HepG2 (cell line): ENCODE data around the gene APCDD1L. TPM values are rescaled to one million over a fixed set of nuclear protein-coding genes. Genes with fewer than 3 reads are reported as not detected.
A peak's percentile ranks its signal among the peaks of the same experiment; 100 is the strongest.

Experiments
- AHDC1 ChIP-seq: sonication (generic); formaldehyde crosslinking; IDR thresholded peaks from 2 replicates; pipeline ENCODE4 v1.5.1; 2020; ENCODE audit warnings: mild to moderate bottlenecking, missing genetic modification reagents, borderline replicate concordance
- CREB3 ChIP-seq: sonication (generic); formaldehyde crosslinking; IDR thresholded peaks from 2 replicates; pipeline ENCODE4 v1.5.0; 2020; ENCODE audit warnings: missing genetic modification reagents
- ELF3 ChIP-seq: IDR thresholded peaks from 2 replicates; pipeline ENCODE4 v1.6.1; 2016; ENCODE audit warnings: missing genetic modification reagents, missing compliant biosample characterization
- ETV6 ChIP-seq: sonication (generic); formaldehyde crosslinking; conservative IDR thresholded peaks from 2 replicates; pipeline ENCODE4 v1.4.0; 2020; ENCODE audit warnings: missing genetic modification reagents
- FOSL2 ChIP-seq: sonication (generic); formaldehyde crosslinking; IDR thresholded peaks from 2 replicates; pipeline ENCODE4 v1.4.0; 2020; ENCODE audit warnings: missing genetic modification reagents
- JUNB ChIP-seq: sonication (generic); formaldehyde crosslinking; IDR thresholded peaks from 2 replicates; pipeline ENCODE4 v1.8.0; 2022; ENCODE audit warnings: missing genetic modification reagents, mild to moderate bottlenecking, borderline replicate concordance
- JUND ChIP-seq: sonication (generic); formaldehyde crosslinking; IDR thresholded peaks from 2 replicates; pipeline ENCODE4 v1.8.0; 2022; ENCODE audit warnings: mild to moderate bottlenecking, missing genetic modification reagents
- MEF2D ChIP-seq: sonication (generic); formaldehyde crosslinking; IDR thresholded peaks from 2 replicates; pipeline ENCODE4 v1.5.1; 2020; ENCODE audit warnings: mild to moderate bottlenecking, missing genetic modification reagents
- NCOR1 ChIP-seq: fragments of 200-600 bp; sonication (generic); IDR thresholded peaks from 2 replicates; pipeline ENCODE4 v1.7.0; 2017; ENCODE audit warnings: antibody characterized with exemption, low read length, borderline replicate concordance
- NFKBIZ ChIP-seq: IDR thresholded peaks from 2 replicates; pipeline ENCODE4 v1.6.1; 2018; ENCODE audit warnings: missing genetic modification reagents, missing compliant biosample characterization
- NFYC ChIP-seq: IDR thresholded peaks from 2 replicates; pipeline ENCODE4 v1.6.1; 2016; ENCODE audit warnings: missing genetic modification reagents, missing compliant biosample characterization
- RBAK ChIP-seq: sonication (generic); formaldehyde crosslinking; IDR thresholded peaks from 2 replicates; pipeline ENCODE4 v1.5.1; 2020; ENCODE audit warnings: mild to moderate bottlenecking, missing genetic modification reagents
- SALL1 ChIP-seq: sonication (generic); formaldehyde crosslinking; IDR thresholded peaks from 2 replicates; pipeline ENCODE4 v1.8.0; 2022; ENCODE audit warnings: mild to moderate bottlenecking, missing genetic modification reagents
- SIX1 ChIP-seq: sonication (generic); formaldehyde crosslinking; IDR thresholded peaks from 2 replicates; pipeline ENCODE4 v1.4.0; 2020; ENCODE audit warnings: missing genetic modification reagents, borderline replicate concordance
- SMAD3 ChIP-seq: sonication (generic); formaldehyde crosslinking; IDR thresholded peaks from 2 replicates; pipeline ENCODE4 v1.4.0; 2020; ENCODE audit warnings: missing genetic modification reagents
- SMYD3 ChIP-seq: sonication (generic); formaldehyde crosslinking; IDR thresholded peaks from 2 replicates; pipeline ENCODE4 v1.8.1; 2023; ENCODE audit warnings: mild to moderate bottlenecking, missing genetic modification reagents
- TCF12 ChIP-seq, 2 experiments: fragments of 450-650 bp in 1 of 2; sonication (generic) in 1 of 2; formaldehyde crosslinking in 1 of 2; IDR thresholded peaks; 2 replicates each; pipeline versions ENCODE4 v1.6.1 to v1.8.0; 2017 to 2022; ENCODE audit warnings: antibody characterized with exemption in 1 of 2, mild to moderate bottlenecking in 1 of 2, missing genetic modification reagents in 1 of 2, moderate library complexity in 1 of 2
- TGIF2 ChIP-seq: IDR thresholded peaks from 2 replicates; pipeline ENCODE4 v1.6.1; 2016; ENCODE audit warnings: control low read depth, missing compliant biosample characterization
- ZNF720 ChIP-seq: sonication (generic); formaldehyde crosslinking; IDR thresholded peaks from 2 replicates; pipeline ENCODE4 v1.4.0; 2020; ENCODE audit warnings: missing genetic modification reagents
- polyA plus RNA-seq, 8 experiments: library from polyadenylated mRNA; depleted of rRNA in 3 of 8; stranded (reverse) in 7 of 8; unstranded in 1 of 8; fragments of >200 nt; fragmentation: Illumina TruSeq in 4 of 8; extraction: Trizol in 4 of 8; gene quantifications; 2 replicates each; pipeline versions ENCODE4 v1.2.1 to v1.2.3, GENCODE V29; 2011 to 2016; ENCODE audit warnings: low read depth in 4 of 8, missing spikeins in 1 of 8, mixed read lengths in 1 of 8; ENCODE audit not compliant: insufficient read depth in 1 of 8
- total RNA-seq, 5 experiments: library from RNA; depleted of rRNA; stranded (reverse); fragments of >200 nt; fragmentation: Illumina TruSeq; extraction: Trizol; gene quantifications; 2 replicates each; pipeline ENCODE4 v1.2.3, GENCODE V29; 2016; ENCODE audit warnings: low read depth in 1 of 5
- TF ChIP-seq, protein P1 (sequence below): IDR thresholded peaks from 2 replicates; pipeline ENCODE4 v1.6.1; 2012; ENCODE audit warnings: low read depth, low read length, improper control_type of control experiment

The APCDD1L gene
- total and polyA plus RNA-seq, 2 of the 13 experiments (the other 11 are each of a cell fraction or from before 2014, with no cell fraction given): not detected

DNA sequence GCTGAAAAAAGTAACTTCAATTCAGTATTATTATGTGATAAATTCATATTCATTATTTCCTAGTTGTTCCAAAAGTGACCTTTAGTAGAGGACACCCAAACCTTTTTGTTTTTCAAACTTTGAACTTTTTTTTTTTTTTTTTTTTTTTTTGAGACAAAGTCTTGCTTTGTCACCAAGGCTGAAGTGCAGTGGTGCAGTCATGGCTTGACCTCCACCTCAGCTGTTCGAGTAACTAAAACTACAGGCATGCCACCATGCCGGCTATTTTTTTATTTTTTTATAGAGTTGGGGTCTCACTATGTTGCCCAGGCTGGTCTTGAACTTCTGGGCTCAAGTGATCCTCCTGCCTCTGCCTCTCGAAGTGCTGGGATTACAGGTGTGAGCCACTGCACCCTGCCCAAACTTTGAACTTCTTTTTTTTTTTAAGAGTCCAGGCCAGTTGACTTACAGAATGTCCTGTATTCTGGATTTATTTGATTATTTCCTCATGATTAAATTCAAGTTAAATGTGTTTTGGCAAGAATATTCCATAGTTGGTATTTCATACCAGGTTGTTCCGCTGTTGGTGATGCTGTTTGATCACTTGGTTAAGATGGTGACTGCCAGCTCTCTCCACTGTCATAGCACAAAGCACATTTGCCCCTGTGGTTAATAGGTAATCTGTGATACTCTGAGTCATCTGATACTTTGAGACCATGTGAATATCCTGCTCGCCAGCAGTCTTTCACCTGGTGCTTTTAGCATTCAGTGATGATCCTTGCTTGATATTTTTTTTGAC is 78.1 kb downstream of the APCDD1L start (continued):
- TF ChIP-seq NCOR1: peak; percentile 61; the same call in 1 of the 2 replicates
- TF ChIP-seq SALL1 (CRISPR knock-in tag): peak; percentile 13; the same call in 1 of the 2 replicates
- 0 out of 2 replicates have a peak, but pooled peaks have one; percentile 45 for TF ChIP-seq JUND (CRISPR knock-in tag)
- TF ChIP-seq FOSL2: peak; percentile 93
- no peak for TF ChIP-seq CREB3 (CRISPR knock-in tag)
- TF ChIP-seq NFKBIZ (CRISPR knock-in tag): no peak
- 0 out of 2 replicates have a peak, but pooled peaks have one; percentile 60 for TF ChIP-seq TGIF2 (CRISPR knock-in tag)
- 0 out of 2 replicates have a peak, but pooled peaks have one; percentile 31 for TF ChIP-seq MEF2D (CRISPR knock-in tag)
- peak; percentile 53; the same call in 1 of the 2 replicates for TF ChIP-seq ELF3 (CRISPR knock-in tag)
- no peak for TF ChIP-seq NFYC (CRISPR knock-in tag)
- TF ChIP-seq SMAD3 (CRISPR knock-in tag): no peak
- peak; percentile 79; the same call in 1 of the 2 replicates for TF ChIP-seq SIX1 (CRISPR knock-in tag)
- TF ChIP-seq, protein P1, sequence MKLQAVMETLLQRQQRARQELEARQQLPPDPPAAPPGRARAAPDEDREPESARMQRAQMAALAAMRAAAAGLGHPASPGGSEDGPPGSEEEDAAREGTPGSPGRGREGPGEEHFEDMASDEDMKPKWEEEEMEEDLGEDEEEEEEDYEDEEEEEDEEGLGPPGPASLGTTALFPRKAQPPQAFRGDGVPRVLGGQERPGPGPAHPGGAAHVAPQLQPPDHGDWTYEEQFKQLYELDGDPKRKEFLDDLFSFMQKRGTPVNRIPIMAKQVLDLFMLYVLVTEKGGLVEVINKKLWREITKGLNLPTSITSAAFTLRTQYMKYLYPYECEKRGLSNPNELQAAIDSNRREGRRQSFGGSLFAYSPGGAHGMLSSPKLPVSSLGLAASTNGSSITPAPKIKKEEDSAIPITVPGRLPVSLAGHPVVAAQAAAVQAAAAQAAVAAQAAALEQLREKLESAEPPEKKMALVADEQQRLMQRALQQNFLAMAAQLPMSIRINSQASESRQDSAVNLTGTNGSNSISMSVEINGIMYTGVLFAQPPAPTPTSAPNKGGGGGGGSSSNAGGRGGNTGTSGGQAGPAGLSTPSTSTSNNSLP: peak; percentile 80
- TF ChIP-seq JUNB (CRISPR knock-in tag): peak; percentile 23; the same call in 1 of the 2 replicates
- no peak for TF ChIP-seq ETV6 (CRISPR knock-in tag)
- no peak for TF ChIP-seq ZNF720 (CRISPR knock-in tag)
- TF ChIP-seq TCF12 (IDR thresholded peaks at IDR 0.05): no peak
- TF ChIP-seq TCF12 (CRISPR knock-in tag; IDR thresholded peaks at IDR 0.05): no peak
- TF ChIP-seq AHDC1 (CRISPR knock-in tag): peak; percentile 37; the same call in 1 of the 2 replicates
- no peak for TF ChIP-seq SMYD3 (CRISPR knock-in tag)
- no peak for TF ChIP-seq RBAK (CRISPR knock-in tag)
